ENCODE measurements around the gene TGFBR3. TPM values are rescaled to one million over a fixed set of nuclear protein-coding genes. Genes with fewer than 3 reads are reported as not detected.

The TGFBR3 gene
- total and polyA plus RNA-seq, 2 of the 8 experiments (the other 6 are each of a cell fraction or from before 2014, with no cell fraction given) = 2.0 to 6.1 TPM

- TF ChIP-seq CBX5 (IDR thresholded peaks at IDR 0.05; ENCODE audit: low read depth, low read length) (no peak), BRCA1 (IDR thresholded peaks at IDR 0.05; ENCODE audit: low read depth, low read length) (no peak), GABPA (IDR thresholded peaks at IDR 0.05; ENCODE audit: borderline replicate concordance, insufficient read depth, low read length) (no peak), CTBP2 (IDR thresholded peaks at IDR 0.05; ENCODE audit: borderline replicate concordance, insufficient read depth, insufficient read length, low read length) (no peak), POLR2AphosphoS5 (IDR thresholded peaks at IDR 0.05; ENCODE audit: low read depth, low read length) (no peak), ASH2L (IDR thresholded peaks at IDR 0.05; ENCODE audit: low read length) (peak; percentile 65), CHD2 (IDR thresholded peaks at IDR 0.05; ENCODE audit: low read length) (no peak), PHF8 (conservative IDR thresholded peaks at IDR 0.05; ENCODE audit: low read depth, low read length) (no peak), RFX5 (IDR thresholded peaks at IDR 0.05; ENCODE audit: borderline replicate concordance, low read depth, low read length) (no peak), TCF12 (IDR thresholded peaks at IDR 0.05; ENCODE audit: low read depth, low read length) (no peak), RBBP5 (IDR thresholded peaks at IDR 0.05; ENCODE audit: borderline replicate concordance, low read depth, low read length) (no peak)
These were observed 240.9 kb downstream of the TGFBR3 start (continued) for GRCh38 chr1:91645031-91645430.

Data from H1 (cell line).